IMR-90 (cell line): ENCODE measurements around the gene TNK1. TPM values are rescaled to one million over a fixed set of nuclear protein-coding genes. Genes with fewer than 3 reads are reported as not detected.

Experiments
- ATAC-seq: fragments of 200-7000 bp; cut with Tn5 transposase; 2 replicates; pipeline ENCODE4 v1.9.1; 2020; ENCODE audit warnings: low read depth, mild to moderate bottlenecking, moderate library complexity
- BruUV-seq: library from RNA; stranded (reverse); fragments of 400-500 nt; replicated peaks from 2 replicates; lab custom pipeline; 2021; lab: Mats Ljungman, UMichigan
- CTCF ChIA-PET: fragments of 300-600 bp; formaldehyde crosslinking; extraction: SDS; loops from one replicate; lab custom pipeline; 2021; ENCODE audit warnings: antibody characterized with exemption; lab: Yijun Ruan, JAX
- POLR2A ChIA-PET: fragments of 300-600 bp; sonication (Branson Sonifier 250); formaldehyde crosslinking; loops from one replicate; lab custom pipeline; 2022; ENCODE audit warnings: antibody characterized with exemption; ENCODE audit not compliant: unreplicated experiment; lab: Charles Lee
- DNase-seq: peaks from one replicate; pipeline ENCODE4 v3.0.0; 2013
- H2AFZ ChIP-seq: replicated peaks from 2 replicates; pipeline ENCODE3; 2013; ENCODE audit warnings: low read length, mild to moderate bottlenecking; ENCODE audit not compliant: poor library complexity
- H2AK5ac ChIP-seq: 2 replicates; pipeline ENCODE4 v1.6.1; 2013; ENCODE audit warnings: low read depth, low read length, inconsistent platforms
- H2AK9ac ChIP-seq: replicated peaks from 2 replicates; pipeline ENCODE3; 2013; ENCODE audit warnings: mild to moderate bottlenecking, low read depth, low read length, moderate library complexity; ENCODE audit not compliant: poor library complexity
- H2BK120ac ChIP-seq: 2 replicates; pipeline ENCODE4 v1.6.1; 2013; ENCODE audit warnings: low read depth, low read length, inconsistent platforms
- H2BK15ac ChIP-seq: 3 replicates; pipeline ENCODE4 v1.6.1; 2013; ENCODE audit warnings: low read depth, low read length, inconsistent platforms
- H2BK20ac ChIP-seq: 2 replicates; pipeline ENCODE4 v1.6.1; 2013; ENCODE audit warnings: low read depth, mild to moderate bottlenecking, inconsistent platforms, low read length, moderate library complexity
- H2BK5ac ChIP-seq: 2 replicates; pipeline ENCODE4 v1.6.1; 2013; ENCODE audit warnings: mild to moderate bottlenecking, low read depth, low read length, inconsistent platforms; ENCODE audit not compliant: poor library complexity, severe bottlenecking
- H3K14ac ChIP-seq: replicated peaks from 2 replicates; pipeline ENCODE4 v1.6.1; 2013; ENCODE audit warnings: low read depth, low read length, inconsistent platforms
- H3K18ac ChIP-seq: 2 replicates; pipeline ENCODE4 v1.6.1; 2013; ENCODE audit warnings: low read depth, low read length, control low read depth
- H3K23ac ChIP-seq: 2 replicates; pipeline ENCODE4 v1.6.1; 2013; ENCODE audit warnings: low read depth, low read length, inconsistent platforms
- H3K27ac ChIP-seq: 2 replicates; pipeline ENCODE4 v1.5.1; 2013; ENCODE audit warnings: mild to moderate bottlenecking, control low read depth, low read length; ENCODE audit not compliant: insufficient read depth
- H3K27me3 ChIP-seq: 2 replicates; pipeline ENCODE4 v1.6.1; 2013; ENCODE audit warnings: low read length; ENCODE audit not compliant: control insufficient read depth, insufficient read depth
- H3K36me3 ChIP-seq: 2 replicates; pipeline ENCODE4 v1.6.1; 2013; ENCODE audit warnings: low read length, mixed read lengths; ENCODE audit not compliant: control insufficient read depth, insufficient read depth
- H3K4ac ChIP-seq: 2 replicates; pipeline ENCODE4 v1.6.1; 2013; ENCODE audit warnings: low read depth, low read length, inconsistent platforms
- H3K4me1 ChIP-seq: 2 replicates; pipeline ENCODE4 v1.6.1; 2013; ENCODE audit warnings: low read length, mixed read lengths; ENCODE audit not compliant: control insufficient read depth, insufficient read depth
- H3K4me2 ChIP-seq: 2 replicates; pipeline ENCODE4 v1.6.1; 2013; ENCODE audit warnings: low read depth, mild to moderate bottlenecking, control low read depth, low read length, moderate library complexity
- H3K4me3 ChIP-seq: 2 replicates; pipeline ENCODE4 v1.5.1; 2013; ENCODE audit warnings: low read depth, mild to moderate bottlenecking, control low read depth, low read length, moderate library complexity; ENCODE audit not compliant: insufficient read depth
- H3K56ac ChIP-seq: 2 replicates; pipeline ENCODE4 v1.6.1; 2013; ENCODE audit warnings: low read length, inconsistent platforms; ENCODE audit not compliant: insufficient read depth; ENCODE audit errors: extremely low read depth
- H3K79me1 ChIP-seq, 2 experiments: 2 replicates each; pipeline ENCODE4 v1.6.1; 2013; ENCODE audit warnings: low read length in 2 of 2, inconsistent platforms in 1 of 2, low read depth in 1 of 2
- H3K9ac ChIP-seq: 2 replicates; pipeline ENCODE4 v1.6.1; 2013; ENCODE audit warnings: low read depth, low read length, control low read depth
- H3K9me1 ChIP-seq: 2 replicates; pipeline ENCODE4 v1.6.1; 2013; ENCODE audit warnings: low read length, inconsistent platforms; ENCODE audit not compliant: insufficient read depth
- H3K9me3 ChIP-seq: 2 replicates; pipeline ENCODE4 v1.6.1; 2013; ENCODE audit warnings: low read length; ENCODE audit not compliant: control insufficient read depth, insufficient read depth
- H4K20me1 ChIP-seq: 2 replicates; pipeline ENCODE4 v1.6.1; 2013; ENCODE audit warnings: low read length, inconsistent platforms; ENCODE audit not compliant: insufficient read depth
- H4K5ac ChIP-seq: 2 replicates; pipeline ENCODE4 v1.6.1; 2013; ENCODE audit warnings: mild to moderate bottlenecking, low read depth, low read length, control low read depth
- H4K8ac ChIP-seq, 2 experiments: 2 replicates each; pipeline ENCODE4 v1.6.1; 2013; ENCODE audit warnings: low read depth in 2 of 2, low read length in 2 of 2, control low read depth in 1 of 2, inconsistent platforms in 1 of 2
- H4K91ac ChIP-seq: 2 replicates; pipeline ENCODE4 v1.6.1; 2013; ENCODE audit warnings: low read depth, low read length, inconsistent platforms; ENCODE audit not compliant: insufficient read depth
- BHLHE40 ChIP-seq: fragments of 150-350 bp; IDR thresholded peaks from 2 replicates; pipeline ENCODE4 v1.6.1; 2016; ENCODE audit warnings: mild to moderate bottlenecking, low read depth, low read length
- ELK1 ChIP-seq: fragments of 150-350 bp; IDR thresholded peaks from 2 replicates; pipeline ENCODE4 v1.6.1; 2016; ENCODE audit warnings: low read depth, mild to moderate bottlenecking, low read length, moderate library complexity, borderline replicate concordance
- FOS ChIP-seq: fragments of 150-350 bp; IDR thresholded peaks from 2 replicates; pipeline ENCODE4 v1.6.1; 2016; ENCODE audit warnings: low read depth, low read length
- MAZ ChIP-seq: IDR thresholded peaks from 2 replicates; pipeline ENCODE4 v1.6.1; 2012; ENCODE audit warnings: low read depth, mild to moderate bottlenecking, low read length, improper control_type of control experiment, moderate library complexity, borderline replicate concordance
- POLR2A ChIP-seq: IDR thresholded peaks from 2 replicates; pipeline ENCODE4 v1.6.1; 2012; ENCODE audit warnings: mild to moderate bottlenecking, low read depth, low read length
- RCOR1 ChIP-seq: IDR thresholded peaks from 2 replicates; pipeline ENCODE4 v1.6.1; 2012; ENCODE audit warnings: mild to moderate bottlenecking, low read length, improper control_type of control experiment; ENCODE audit not compliant: insufficient replicate concordance
- USF2 ChIP-seq: fragments of 150-350 bp; IDR thresholded peaks from 2 replicates; pipeline ENCODE4 v1.6.1; 2017; ENCODE audit warnings: mild to moderate bottlenecking, antibody characterized with exemption, low read length, low read depth
- WGBS, 2 experiments: methylation state at CpG; one replicate each; pipeline versions ENCODE4 v1.1.5 to v1.1.7; 2013; ENCODE audit warnings: missing lambda C conversion rate in 2 of 2; ENCODE audit not compliant: insufficient read length in 1 of 2; ENCODE audit errors: extremely low coverage in 2 of 2; 5-methylcytosine and 5-hydroxymethylcytosine counted together
- dilution Hi-C: fragments of 300-500 bp; cut with HindIII; formaldehyde crosslinking; loops from one replicate; pipeline ENCODE4 v1.14.3; 2018; ENCODE audit warnings: low sequenced_read_pairs; ENCODE audit not compliant: unreplicated experiment
- in situ Hi-C: fragments of 300-500 bp; cut with MboI; formaldehyde crosslinking; loops from 3 replicates; pipeline ENCODE4 v1.14.3; 2019; ENCODE audit warnings: low sequenced_read_pairs, inconsistent platforms, mixed read lengths
- intact Hi-C: fragments of 100-400 bp; cut with micrococcal nuclease; formaldehyde crosslinking; loops from 2 replicates; pipeline ENCODE4 v1.10.0; 2022
- polyA plus RNA-seq, 3 experiments: library from polyadenylated mRNA; depleted of rRNA; stranded (reverse); fragments of >200 nt; gene quantifications; 2 replicates each; pipeline ENCODE4 v1.2.3, GENCODE V29; 2012; ENCODE audit warnings: low replicate concordance in 1 of 3
- total RNA-seq: library from RNA; depleted of rRNA; stranded (reverse); fragments of >200 nt; gene quantifications from 2 replicates; pipeline ENCODE4 v1.2.3, GENCODE V29; 2012

The TNK1 gene
- total and polyA plus RNA-seq, 2 of the 4 experiments (the other 2 are of a cell fraction) = 0.44 to 0.54 TPM

GRCh38 chr17:7403977-7404736 is 23.3 kb downstream of the TNK1 start, which contains the start of gene TMEM256:
Gene TMEM256 (minus strand): TSS chr17:7404097. CDS start chr17:7404084, 13 bp downstream.
- in situ Hi-C loops = no loop called here

More at GRCh38 chr17:7403977-7404736, 23.3 kb downstream of the TNK1 start, which contains the start of gene TMEM256:
- Histone ChIP-seq H2BK20ac (no peak within 1 kb of the TSS), H3K4me2 (peak within 1 kb of the TSS; percentile 95), H2AK9ac (peak within 1 kb of the TSS; percentile 100), H4K20me1 (peaks cover 7% of the 10 kb centered on the region), H2BK5ac (peak within 1 kb of the TSS; percentile 72), H2BK15ac (no peak within 1 kb of the TSS), H3K4me1 (peaks cover 9% of the 10 kb centered on the region), H3K36me3 (peaks cover 7% of the 10 kb centered on the region; the same call in 1 of the 2 replicates), H2BK120ac (peak within 1 kb of the TSS; percentile 55), H3K56ac (peak within 1 kb of the TSS; percentile 64; the same call in 1 of the 2 replicates), H2AFZ (peak within 1 kb of the TSS; percentile 100), H2AK5ac (peak within 1 kb of the TSS; percentile 82), H3K9ac (peak within 1 kb of the TSS; percentile 90), H3K4me3 (peak within 1 kb of the TSS; percentile 94), H3K27ac (peak within 1 kb of the TSS; percentile 75), H4K5ac (peak within 1 kb of the TSS; percentile 50; the same call in 1 of the 2 replicates), H3K79me1 (peaks cover 11 to 54% of the 10 kb centered on the region in 2 experiments), H3K18ac (peak within 1 kb of the TSS; percentile 45; the same call in 1 of the 2 replicates), H4K91ac (peak within 1 kb of the TSS; percentile 80), H3K4ac (peak within 1 kb of the TSS; percentile 86), H3K9me1 (no peaks in the 10 kb centered on the region), H3K14ac (peak within 1 kb of the TSS; percentile 94), H3K9me3 (no peaks in the 10 kb centered on the region), H3K23ac (peak within 1 kb of the TSS; percentile 91), H4K8ac (peak within 1 kb of the TSS; percentile 63 to 90), H3K27me3 (no peaks in the 10 kb centered on the region)
- WGBS, 2 experiments = 0% methylated on average over 15 of the region's 49 CpGs; no CpG with 5 or more reads in 1 of the 2 experiments
- no TSS peak for BruUV-seq
- POLR2A ChIA-PET = interaction anchor here (0.6 to 1.7 kb wide), 8 partner anchors 9 to 1941 kb away, joined by 3 to 9 read pairs (median 4); partner anchors contain the start of gene PLSCR3
- peak; percentile 57; the same call in 1 of the 2 replicates for TF ChIP-seq POLR2A
- peak; percentile 31; the same call in 1 of the 2 replicates for TF ChIP-seq BHLHE40
- 0 out of 2 replicates have a peak, but pooled peaks have one; percentile 20 for TF ChIP-seq USF2
- no peak for TF ChIP-seq RCOR1
- peak; percentile 33; the same call in 1 of the 2 replicates for TF ChIP-seq FOS
- TF ChIP-seq ELK1 = no peak
- no peak; the same call in 1 of the 2 replicates for TF ChIP-seq MAZ
- CTCF ChIA-PET = interaction anchor here (0.8 kb wide), 1 partner anchor 32 kb away, joined by 4 read pairs; the partner anchor contains the start of gene TMEM102
- intact Hi-C loops (loop anchor here (1.0 to 2.0 kb wide), 4 partner anchors 33 to 157 kb away; partner anchors contain the start of genes POLR2A and SENP3), dilution Hi-C loops (no loop called here)
- DNase-seq (peak; percentile 99), ATAC-seq (peak; percentile 80)
